Bronchial epithelial cell (primary cell): ENCODE data around the gene GPHB5. TPM values are rescaled to one million over a fixed set of nuclear protein-coding genes. Genes with fewer than 3 reads are reported as not detected.

Experiments
- DNase-seq: peaks from one replicate; pipeline ENCODE4 v3.0.0-alpha.2; 2010; ENCODE audit warnings: low read depth
- FAIRE-seq: peaks from 2 replicates; lab custom pipeline; 2011; peaks lifted over from hg19 to GRCh38; lab: Jason Lieb, UNC
- H3K27me3 ChIP-seq: 2 replicates; pipeline ENCODE4 v1.5.1; 2011; ENCODE audit warnings: low read length; ENCODE audit not compliant: control insufficient read depth, insufficient read depth
- H3K36me3 ChIP-seq: 2 replicates; pipeline ENCODE4 v1.5.1; 2011; ENCODE audit warnings: low read length; ENCODE audit not compliant: control insufficient read depth, insufficient read depth
- H3K4me3 ChIP-seq: 2 replicates; pipeline ENCODE4 v1.5.1; 2011; ENCODE audit warnings: mild to moderate bottlenecking, low read depth, low read length, control low read depth
- total RNA-seq: library from RNA; depleted of rRNA; stranded (reverse); fragments of >200 nt; gene quantifications from 2 replicates; pipeline ENCODE4 v1.2.1, GENCODE V29; 2014
- TF ChIP-seq, protein P1 (sequence below): IDR thresholded peaks from 2 replicates; pipeline ENCODE4 v1.5.1; 2011; ENCODE audit warnings: mild to moderate bottlenecking, moderate library complexity, low read length, control low read depth, inconsistent platforms; ENCODE audit not compliant: insufficient read depth, severe bottlenecking

Gene GPHB5
- total RNA-seq, 1 donor from 2014 or later: not detected

GRCh38 chr14:63273717-63274655 is 44.7 kb downstream of the GPHB5 start:
- FAIRE-seq: no peak
- H3K4me3 ChIP-seq: no peak overlapping the region

DNA sequence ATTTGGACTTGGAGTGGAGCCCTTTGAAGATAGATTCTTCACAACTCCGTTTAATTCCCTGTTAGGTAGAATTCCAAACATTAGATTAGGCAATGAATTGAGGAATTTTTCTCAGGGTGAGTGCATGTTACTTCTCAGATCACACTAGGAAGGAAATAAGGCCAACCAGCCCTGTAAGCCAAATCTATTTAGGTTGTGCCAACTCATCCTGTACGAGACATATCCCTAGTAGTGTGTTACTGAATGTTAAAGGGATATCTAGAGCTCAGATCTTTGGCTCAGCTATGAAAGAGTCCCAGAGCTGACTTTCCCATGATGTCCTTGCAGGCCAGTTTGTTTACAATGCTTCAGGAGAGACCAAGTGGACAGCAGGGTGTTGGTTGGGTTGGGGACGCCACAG is 45.6 kb downstream of the GPHB5 start:
- Histone ChIP-seq H3K36me3 (no peaks in the 10 kb centered on the region), H3K27me3 (no peaks in the 10 kb centered on the region), H3K4me3 (no peak overlapping the region)
- DNase-seq (no peak), FAIRE-seq (no peak)
- TF ChIP-seq, protein P1, sequence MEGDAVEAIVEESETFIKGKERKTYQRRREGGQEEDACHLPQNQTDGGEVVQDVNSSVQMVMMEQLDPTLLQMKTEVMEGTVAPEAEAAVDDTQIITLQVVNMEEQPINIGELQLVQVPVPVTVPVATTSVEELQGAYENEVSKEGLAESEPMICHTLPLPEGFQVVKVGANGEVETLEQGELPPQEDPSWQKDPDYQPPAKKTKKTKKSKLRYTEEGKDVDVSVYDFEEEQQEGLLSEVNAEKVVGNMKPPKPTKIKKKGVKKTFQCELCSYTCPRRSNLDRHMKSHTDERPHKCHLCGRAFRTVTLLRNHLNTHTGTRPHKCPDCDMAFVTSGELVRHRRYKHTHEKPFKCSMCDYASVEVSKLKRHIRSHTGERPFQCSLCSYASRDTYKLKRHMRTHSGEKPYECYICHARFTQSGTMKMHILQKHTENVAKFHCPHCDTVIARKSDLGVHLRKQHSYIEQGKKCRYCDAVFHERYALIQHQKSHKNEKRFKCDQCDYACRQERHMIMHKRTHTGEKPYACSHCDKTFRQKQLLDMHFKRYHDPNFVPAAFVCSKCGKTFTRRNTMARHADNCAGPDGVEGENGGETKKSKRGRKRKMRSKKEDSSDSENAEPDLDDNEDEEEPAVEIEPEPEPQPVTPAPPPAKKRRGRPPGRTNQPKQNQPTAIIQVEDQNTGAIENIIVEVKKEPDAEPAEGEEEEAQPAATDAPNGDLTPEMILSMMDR: no peak

More at GRCh38 chr14:63273717-63274655, 44.7 kb downstream of the GPHB5 start:
- H3K36me3 ChIP-seq: no peaks in the 10 kb centered on the region
- TF ChIP-seq, protein P1: no peak
- no peak for DNase-seq
- H3K27me3 ChIP-seq: no peaks in the 10 kb centered on the region

GRCh38 chr14:63269561-63270225 is 49.0 kb downstream of the GPHB5 start:
- FAIRE-seq (no peak), DNase-seq (no peak)
- H3K27me3 ChIP-seq: no peaks in the 10 kb centered on the region
- H3K36me3 ChIP-seq: no peaks in the 10 kb centered on the region
- TF ChIP-seq, protein P1: no peak
- H3K4me3 ChIP-seq: no peak overlapping the region

GRCh38 chr14:63268771-63269170 is 50.0 kb downstream of the GPHB5 start:
- TF ChIP-seq, protein P1: no peak
- no peaks in the 10 kb centered on the region for H3K36me3 ChIP-seq
- FAIRE-seq (no peak), DNase-seq (no peak)
- H3K27me3 ChIP-seq: no peaks in the 10 kb centered on the region
- no peak overlapping the region for H3K4me3 ChIP-seq

- Histone ChIP-seq H3K4me3 (no peak overlapping the region), H3K36me3 (no peaks in the 10 kb centered on the region), H3K27me3 (no peaks in the 10 kb centered on the region)
- TF ChIP-seq, protein P1: no peak
- no peak for FAIRE-seq
- no peak for DNase-seq
Observed at GRCh38 chr14:63267171-63267570, 51.6 kb downstream of the GPHB5 start.
